AG09319 (cell line): Measurements from ENCODE around the gene TRAPPC3.

ENCODE experiments used
- DNase-seq: peaks from one replicate; pipeline ENCODE4 v3.0.0-alpha.2; 2010; ENCODE audit warnings: low read depth; ENCODE audit errors: extremely low read depth
- TF ChIP-seq, protein P1 (sequence below): IDR thresholded peaks from 2 replicates; pipeline ENCODE4 v1.5.1; 2011; ENCODE audit warnings: low read depth, mild to moderate bottlenecking, inconsistent platforms, low read length, moderate library complexity

TRAPPC3 gene

DNA sequence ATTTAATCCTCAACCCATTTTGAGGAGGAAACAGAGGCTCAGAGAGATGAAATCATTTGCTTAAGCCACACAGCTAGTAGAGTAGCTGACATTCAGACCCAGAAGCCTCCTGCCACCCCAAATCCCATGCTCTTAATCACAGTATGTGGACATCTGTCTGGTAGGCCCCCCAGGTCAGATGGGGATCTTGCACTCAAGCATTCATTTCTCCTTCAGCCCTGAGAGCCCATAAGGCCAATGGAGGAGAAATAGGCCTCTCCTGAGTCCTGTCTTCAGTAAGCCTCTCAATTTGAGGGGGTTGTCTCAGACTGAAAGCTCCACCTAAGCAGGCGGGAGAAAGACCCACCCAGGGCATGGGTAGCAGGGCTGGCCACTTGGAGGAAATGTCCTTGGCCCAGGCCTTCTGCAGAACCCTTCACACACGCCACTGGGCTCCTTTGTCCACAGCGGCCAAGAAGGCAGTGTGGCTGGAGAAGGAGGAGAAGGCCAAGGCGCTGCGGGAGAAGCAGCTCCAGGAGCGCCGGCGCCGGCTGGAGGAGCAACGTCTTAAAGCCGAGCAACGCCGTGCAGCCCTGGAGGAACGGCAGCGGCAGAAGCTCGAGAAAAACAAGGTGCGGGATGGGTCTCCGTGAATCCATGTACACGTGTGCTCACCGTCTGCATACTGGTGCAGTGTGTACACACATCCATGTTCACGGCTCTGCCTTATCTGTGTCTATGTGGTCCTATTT, 22.9 kb upstream of the TRAPPC3 start:
- TF ChIP-seq, protein P1, sequence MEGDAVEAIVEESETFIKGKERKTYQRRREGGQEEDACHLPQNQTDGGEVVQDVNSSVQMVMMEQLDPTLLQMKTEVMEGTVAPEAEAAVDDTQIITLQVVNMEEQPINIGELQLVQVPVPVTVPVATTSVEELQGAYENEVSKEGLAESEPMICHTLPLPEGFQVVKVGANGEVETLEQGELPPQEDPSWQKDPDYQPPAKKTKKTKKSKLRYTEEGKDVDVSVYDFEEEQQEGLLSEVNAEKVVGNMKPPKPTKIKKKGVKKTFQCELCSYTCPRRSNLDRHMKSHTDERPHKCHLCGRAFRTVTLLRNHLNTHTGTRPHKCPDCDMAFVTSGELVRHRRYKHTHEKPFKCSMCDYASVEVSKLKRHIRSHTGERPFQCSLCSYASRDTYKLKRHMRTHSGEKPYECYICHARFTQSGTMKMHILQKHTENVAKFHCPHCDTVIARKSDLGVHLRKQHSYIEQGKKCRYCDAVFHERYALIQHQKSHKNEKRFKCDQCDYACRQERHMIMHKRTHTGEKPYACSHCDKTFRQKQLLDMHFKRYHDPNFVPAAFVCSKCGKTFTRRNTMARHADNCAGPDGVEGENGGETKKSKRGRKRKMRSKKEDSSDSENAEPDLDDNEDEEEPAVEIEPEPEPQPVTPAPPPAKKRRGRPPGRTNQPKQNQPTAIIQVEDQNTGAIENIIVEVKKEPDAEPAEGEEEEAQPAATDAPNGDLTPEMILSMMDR, result no peak
- DNase-seq, result no peak

DNA sequence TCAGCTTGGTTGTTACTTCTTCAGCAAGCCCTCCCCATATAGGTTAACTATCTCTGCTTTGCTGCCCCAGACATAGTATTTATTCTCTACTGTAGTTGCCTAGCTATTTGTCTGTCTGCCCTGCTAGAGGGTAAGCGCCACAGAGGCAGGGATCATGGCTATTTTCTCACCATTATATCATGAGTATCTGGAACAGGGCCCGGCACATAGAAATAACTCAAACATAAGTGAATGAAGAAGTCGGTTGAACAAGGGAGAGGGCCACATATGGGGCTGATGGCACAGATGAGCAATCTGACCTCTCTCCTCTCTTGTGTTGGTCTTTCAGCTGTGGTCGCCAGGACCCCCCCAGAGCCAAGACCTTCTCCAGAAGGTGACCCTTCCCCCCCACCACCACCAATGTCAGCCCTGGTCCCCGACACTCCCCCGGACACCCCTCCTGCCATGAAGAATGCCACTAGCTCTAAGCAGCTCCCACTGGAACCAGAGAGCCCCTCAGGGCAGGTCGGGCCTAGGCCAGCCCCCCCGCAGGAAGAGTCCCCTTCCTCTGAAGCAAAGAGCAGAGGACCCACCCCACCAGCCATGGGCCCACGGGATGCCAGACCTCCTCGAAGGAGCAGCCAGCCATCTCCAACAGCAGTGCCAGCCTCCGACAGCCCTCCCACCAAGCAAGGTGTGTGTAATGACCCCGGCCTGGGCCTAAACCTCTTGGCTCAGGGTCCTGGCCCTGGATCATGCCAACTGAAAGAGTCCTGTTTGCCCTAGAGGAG, 21.5 kb upstream of the TRAPPC3 start:
- no peak for DNase-seq
- TF ChIP-seq, protein P1, result no peak

- TF ChIP-seq, protein P1, result no peak
- no peak for DNase-seq
Measured at GRCh38 chr1:36168514-36168913, 19.2 kb upstream of the TRAPPC3 start.

DNA sequence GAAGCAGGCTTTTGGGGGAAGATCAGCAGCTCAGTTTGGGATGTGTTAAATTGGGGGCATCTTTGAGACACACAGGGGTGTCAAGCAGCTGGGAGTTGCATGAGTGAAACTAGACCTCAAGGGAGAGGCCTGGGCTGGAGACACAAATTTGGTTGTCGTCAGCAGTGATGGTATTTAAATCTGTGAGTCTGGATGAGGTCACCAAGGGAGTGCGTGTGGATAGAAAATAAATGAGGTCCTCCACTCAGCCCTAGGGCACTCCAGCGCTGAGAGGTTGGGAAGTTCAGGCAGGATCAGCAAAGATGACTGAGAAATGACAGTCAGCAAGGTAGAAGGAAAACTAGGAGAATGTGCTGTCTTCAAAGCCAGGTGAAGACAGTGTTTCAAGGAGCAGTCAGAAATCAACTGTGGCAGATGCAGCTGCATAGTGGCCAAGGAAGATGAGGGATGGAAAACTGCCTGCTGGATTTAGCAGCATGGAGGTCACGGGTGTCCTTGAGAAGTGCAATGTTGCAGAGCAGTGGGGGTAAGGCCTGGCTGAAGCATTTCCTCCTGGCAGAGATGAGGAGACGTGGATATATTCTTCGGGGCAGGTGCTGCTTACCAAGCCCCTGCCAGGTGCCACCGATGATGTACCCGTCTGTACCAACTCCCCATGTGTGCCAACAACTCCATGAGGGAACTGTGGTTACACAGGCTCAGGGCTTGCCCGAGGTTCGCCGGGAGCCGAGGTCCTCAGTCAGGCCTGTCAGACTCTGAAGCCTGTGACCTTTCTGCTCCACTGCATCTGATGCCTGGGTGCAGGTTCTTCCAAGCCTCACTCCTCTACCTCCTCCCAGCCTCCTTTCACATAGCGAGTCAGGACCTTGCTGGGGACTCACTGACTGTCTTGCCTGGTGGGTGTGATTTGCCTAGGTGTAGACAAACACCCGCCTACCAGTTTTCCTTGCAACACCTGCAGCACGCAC, 17.9 kb upstream of the TRAPPC3 start:
- no peak for DNase-seq
- TF ChIP-seq, protein P1, result no peak

- DNase-seq, result no peak
- TF ChIP-seq, protein P1, result no peak
Measured at GRCh38 chr1:36166136-36166535, 16.9 kb upstream of the TRAPPC3 start.

DNA sequence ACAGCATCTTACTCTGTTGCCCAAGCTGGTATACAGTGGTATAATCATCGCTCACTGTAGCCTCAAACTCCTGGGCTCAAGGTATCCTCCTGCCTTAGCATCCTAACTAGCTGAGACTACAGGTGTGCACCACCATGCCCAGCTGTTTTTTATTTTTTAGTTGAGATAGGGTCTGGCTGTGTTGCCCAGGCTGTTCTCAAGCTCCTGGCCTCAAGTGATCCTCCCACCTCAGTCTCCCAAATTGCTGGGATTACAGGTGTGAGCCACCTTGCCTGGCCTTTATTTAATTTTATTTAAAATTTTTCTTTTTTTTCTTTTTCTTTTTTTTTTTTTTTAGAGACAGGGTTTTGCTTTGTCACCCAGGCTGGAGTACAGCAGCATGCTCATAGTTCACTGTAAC, 15.9 kb upstream of the TRAPPC3 start:
- TF ChIP-seq, protein P1, result no peak
- no peak for DNase-seq
